IMR-90 (cell line): Measurements from ENCODE around the gene ABTB2. TPM values are rescaled to one million over a fixed set of nuclear protein-coding genes. Genes with fewer than 3 reads are reported as not detected.

Source experiments
- ATAC-seq: fragments of 200-7000 bp; cut with Tn5 transposase; 2 replicates; pipeline ENCODE4 v1.9.1; 2020; ENCODE audit warnings: low read depth, mild to moderate bottlenecking, moderate library complexity
- BruUV-seq: library from RNA; stranded (reverse); fragments of 400-500 nt; replicated peaks from 2 replicates; lab custom pipeline; 2021; lab: Mats Ljungman, UMichigan
- CTCF ChIA-PET: fragments of 300-600 bp; formaldehyde crosslinking; extraction: SDS; loops from one replicate; lab custom pipeline; 2021; ENCODE audit warnings: antibody characterized with exemption; lab: Yijun Ruan, JAX
- POLR2A ChIA-PET: fragments of 300-600 bp; sonication (Branson Sonifier 250); formaldehyde crosslinking; loops from one replicate; lab custom pipeline; 2022; ENCODE audit warnings: antibody characterized with exemption; ENCODE audit not compliant: unreplicated experiment; lab: Charles Lee
- DNase-seq: peaks from one replicate; pipeline ENCODE4 v3.0.0; 2013
- H2AFZ ChIP-seq: replicated peaks from 2 replicates; pipeline ENCODE3; 2013; ENCODE audit warnings: low read length, mild to moderate bottlenecking; ENCODE audit not compliant: poor library complexity
- H2AK5ac ChIP-seq: 2 replicates; pipeline ENCODE4 v1.6.1; 2013; ENCODE audit warnings: low read depth, low read length, inconsistent platforms
- H2AK9ac ChIP-seq: replicated peaks from 2 replicates; pipeline ENCODE3; 2013; ENCODE audit warnings: mild to moderate bottlenecking, low read depth, low read length, moderate library complexity; ENCODE audit not compliant: poor library complexity
- H2BK120ac ChIP-seq: 2 replicates; pipeline ENCODE4 v1.6.1; 2013; ENCODE audit warnings: low read depth, low read length, inconsistent platforms
- H2BK15ac ChIP-seq: 3 replicates; pipeline ENCODE4 v1.6.1; 2013; ENCODE audit warnings: low read depth, low read length, inconsistent platforms
- H2BK20ac ChIP-seq: 2 replicates; pipeline ENCODE4 v1.6.1; 2013; ENCODE audit warnings: low read depth, mild to moderate bottlenecking, inconsistent platforms, low read length, moderate library complexity
- H2BK5ac ChIP-seq: 2 replicates; pipeline ENCODE4 v1.6.1; 2013; ENCODE audit warnings: mild to moderate bottlenecking, low read depth, low read length, inconsistent platforms; ENCODE audit not compliant: poor library complexity, severe bottlenecking
- H3K14ac ChIP-seq: replicated peaks from 2 replicates; pipeline ENCODE4 v1.6.1; 2013; ENCODE audit warnings: low read depth, low read length, inconsistent platforms
- H3K18ac ChIP-seq: 2 replicates; pipeline ENCODE4 v1.6.1; 2013; ENCODE audit warnings: low read depth, low read length, control low read depth
- H3K23ac ChIP-seq: 2 replicates; pipeline ENCODE4 v1.6.1; 2013; ENCODE audit warnings: low read depth, low read length, inconsistent platforms
- H3K27ac ChIP-seq: 2 replicates; pipeline ENCODE4 v1.5.1; 2013; ENCODE audit warnings: mild to moderate bottlenecking, control low read depth, low read length; ENCODE audit not compliant: insufficient read depth
- H3K27me3 ChIP-seq: 2 replicates; pipeline ENCODE4 v1.6.1; 2013; ENCODE audit warnings: low read length; ENCODE audit not compliant: control insufficient read depth, insufficient read depth
- H3K36me3 ChIP-seq: 2 replicates; pipeline ENCODE4 v1.6.1; 2013; ENCODE audit warnings: low read length, mixed read lengths; ENCODE audit not compliant: control insufficient read depth, insufficient read depth
- H3K4ac ChIP-seq: 2 replicates; pipeline ENCODE4 v1.6.1; 2013; ENCODE audit warnings: low read depth, low read length, inconsistent platforms
- H3K4me1 ChIP-seq: 2 replicates; pipeline ENCODE4 v1.6.1; 2013; ENCODE audit warnings: low read length, mixed read lengths; ENCODE audit not compliant: control insufficient read depth, insufficient read depth
- H3K4me2 ChIP-seq: 2 replicates; pipeline ENCODE4 v1.6.1; 2013; ENCODE audit warnings: low read depth, mild to moderate bottlenecking, control low read depth, low read length, moderate library complexity
- H3K4me3 ChIP-seq: 2 replicates; pipeline ENCODE4 v1.5.1; 2013; ENCODE audit warnings: low read depth, mild to moderate bottlenecking, control low read depth, low read length, moderate library complexity; ENCODE audit not compliant: insufficient read depth
- H3K56ac ChIP-seq: 2 replicates; pipeline ENCODE4 v1.6.1; 2013; ENCODE audit warnings: low read length, inconsistent platforms; ENCODE audit not compliant: insufficient read depth; ENCODE audit errors: extremely low read depth
- H3K79me1 ChIP-seq, 2 experiments: 2 replicates each; pipeline ENCODE4 v1.6.1; 2013; ENCODE audit warnings: low read length in 2 of 2, inconsistent platforms in 1 of 2, low read depth in 1 of 2
- H3K9ac ChIP-seq: 2 replicates; pipeline ENCODE4 v1.6.1; 2013; ENCODE audit warnings: low read depth, low read length, control low read depth
- H3K9me1 ChIP-seq: 2 replicates; pipeline ENCODE4 v1.6.1; 2013; ENCODE audit warnings: low read length, inconsistent platforms; ENCODE audit not compliant: insufficient read depth
- H3K9me3 ChIP-seq: 2 replicates; pipeline ENCODE4 v1.6.1; 2013; ENCODE audit warnings: low read length; ENCODE audit not compliant: control insufficient read depth, insufficient read depth
- H4K20me1 ChIP-seq: 2 replicates; pipeline ENCODE4 v1.6.1; 2013; ENCODE audit warnings: low read length, inconsistent platforms; ENCODE audit not compliant: insufficient read depth
- H4K5ac ChIP-seq: 2 replicates; pipeline ENCODE4 v1.6.1; 2013; ENCODE audit warnings: mild to moderate bottlenecking, low read depth, low read length, control low read depth
- H4K8ac ChIP-seq, 2 experiments: 2 replicates each; pipeline ENCODE4 v1.6.1; 2013; ENCODE audit warnings: low read depth in 2 of 2, low read length in 2 of 2, control low read depth in 1 of 2, inconsistent platforms in 1 of 2
- H4K91ac ChIP-seq: 2 replicates; pipeline ENCODE4 v1.6.1; 2013; ENCODE audit warnings: low read depth, low read length, inconsistent platforms; ENCODE audit not compliant: insufficient read depth
- CEBPB ChIP-seq: IDR thresholded peaks from 2 replicates; pipeline ENCODE4 v1.6.1; 2012; ENCODE audit warnings: low read depth, low read length, improper control_type of control experiment
- MAFK ChIP-seq: IDR thresholded peaks from 2 replicates; pipeline ENCODE4 v1.6.1; 2012; ENCODE audit warnings: low read depth, low read length, improper control_type of control experiment
- WGBS, 2 experiments: methylation state at CpG; one replicate each; pipeline versions ENCODE4 v1.1.5 to v1.1.7; 2013; ENCODE audit warnings: missing lambda C conversion rate in 2 of 2; ENCODE audit not compliant: insufficient read length in 1 of 2; ENCODE audit errors: extremely low coverage in 2 of 2; 5-methylcytosine and 5-hydroxymethylcytosine counted together
- dilution Hi-C: fragments of 300-500 bp; cut with HindIII; formaldehyde crosslinking; loops from one replicate; pipeline ENCODE4 v1.14.3; 2018; ENCODE audit warnings: low sequenced_read_pairs; ENCODE audit not compliant: unreplicated experiment
- in situ Hi-C: fragments of 300-500 bp; cut with MboI; formaldehyde crosslinking; loops from 3 replicates; pipeline ENCODE4 v1.14.3; 2019; ENCODE audit warnings: low sequenced_read_pairs, inconsistent platforms, mixed read lengths
- intact Hi-C: fragments of 100-400 bp; cut with micrococcal nuclease; formaldehyde crosslinking; loops from 2 replicates; pipeline ENCODE4 v1.10.0; 2022
- polyA plus RNA-seq, 3 experiments: library from polyadenylated mRNA; depleted of rRNA; stranded (reverse); fragments of >200 nt; gene quantifications; 2 replicates each; pipeline ENCODE4 v1.2.3, GENCODE V29; 2012; ENCODE audit warnings: low replicate concordance in 1 of 3
- total RNA-seq: library from RNA; depleted of rRNA; stranded (reverse); fragments of >200 nt; gene quantifications from 2 replicates; pipeline ENCODE4 v1.2.3, GENCODE V29; 2012

The ABTB2 gene
- total and polyA plus RNA-seq, 2 of the 4 experiments (the other 2 are of a cell fraction) = 0.18 to 2.0 TPM

- Histone ChIP-seq H3K18ac (no peak overlapping the region), H2BK120ac (no peak overlapping the region), H2BK20ac (no peak overlapping the region), H3K9ac (no peak overlapping the region), H2BK5ac (no peak overlapping the region), H2AK5ac (no peak overlapping the region), H3K4me3 (no peak overlapping the region), H3K14ac (no peak overlapping the region), H2AFZ (no peak overlapping the region), H3K23ac (no peak overlapping the region), H3K79me1 (no peaks in the 10 kb centered on the region), H3K9me3 (no peaks in the 10 kb centered on the region), H4K5ac (no peak overlapping the region), H3K9me1 (no peaks in the 10 kb centered on the region; the same call in 1 of the 2 replicates), H3K27ac (no peak overlapping the region), H3K4ac (no peak overlapping the region), H3K36me3 (no peaks in the 10 kb centered on the region), H3K56ac (no peak overlapping the region), H4K8ac (no peak overlapping the region), H2BK15ac (no peak overlapping the region), H4K91ac (no peak overlapping the region), H3K4me1 (peaks cover 5% of the 10 kb centered on the region), H2AK9ac (no peak overlapping the region), H3K4me2 (no peak overlapping the region), H3K27me3 (peaks cover 19% of the 10 kb centered on the region), H4K20me1 (no peaks in the 10 kb centered on the region)
- BruUV-seq = no TSS peak
- peak; percentile 58 for DNase-seq
- ChIA-PET POLR2A (no interaction called here), CTCF (interaction anchor here (0.5 kb wide), 1 partner anchor 44 kb away, joined by 3 read pairs; no protein-coding TSS in a partner anchor)
- WGBS, 2 experiments = no CpG with 5 or more reads among the region's 4 CpGs
- TF ChIP-seq MAFK (peak; percentile 63), CEBPB (no peak)
- dilution Hi-C loops (no loop called here), intact Hi-C loops (no loop called here), in situ Hi-C loops (no loop called here)
- ATAC-seq = peak; percentile 65
Observed at GRCh38 chr11:34318111-34319037, 39.4 kb downstream of the ABTB2 start.
